ENCODE measurements around the gene WDR70. TPM values are rescaled to one million over a fixed set of nuclear protein-coding genes. Genes with fewer than 3 reads are reported as not detected.

The WDR70 gene
- total and polyA plus RNA-seq, 2 of the 8 experiments (the other 6 are each of a cell fraction or from before 2014, with no cell fraction given) = 10.6 to 37.4 TPM

DNA sequence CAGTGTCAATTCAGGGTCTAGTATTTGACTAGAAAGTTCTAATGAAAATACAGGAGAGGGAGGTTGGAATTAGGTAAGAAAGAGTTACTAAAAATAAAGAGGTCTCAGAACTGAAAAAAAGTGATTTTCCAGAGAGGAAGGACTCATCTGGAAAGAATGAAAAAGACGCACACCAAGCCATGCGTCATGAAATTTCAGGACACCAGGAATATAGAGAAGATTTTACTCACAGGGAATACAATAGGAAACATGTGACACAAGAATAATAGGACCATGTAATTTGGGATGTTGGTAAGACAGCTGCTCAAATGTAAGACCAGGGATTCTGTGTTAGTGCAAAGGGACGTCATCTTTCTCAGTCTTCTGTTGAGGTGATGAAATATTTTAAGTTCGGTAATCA, 236.1 kb downstream of the WDR70 start:
- H3K9ac ChIP-seq (replicated peaks in 1 of 4; ENCODE audit: extremely low read depth in 1 of 4, low read depth in 3 of 4, low read length in 3 of 4) = no peak overlapping the region
- H2BK120ac ChIP-seq (replicated peaks; ENCODE audit: low read depth, low read length) = no peak overlapping the region
- H2AK5ac ChIP-seq (ENCODE audit: low read depth, low read length) = no peak overlapping the region
- no peak overlapping the region for H3K18ac ChIP-seq (ENCODE audit: extremely low read depth, low read length)
- no peak overlapping the region for H3K4me3 ChIP-seq (ENCODE audit: extremely low read depth in 1 of 4, insufficient read depth in 2 of 4, low read depth in 3 of 4, low read length in 4 of 4)
- no peak overlapping the region for H3K14ac ChIP-seq (ENCODE audit: insufficient read length)
- no peak overlapping the region for H4K91ac ChIP-seq (replicated peaks; ENCODE audit: insufficient read length, low read length)
- H2BK12ac ChIP-seq (ENCODE audit: low read depth, low read length) = no peak overlapping the region
- no peaks in the 10 kb centered on the region for H3K4me1 ChIP-seq (replicated peaks in 1 of 4; ENCODE audit: control insufficient read depth in 3 of 4, insufficient read depth in 4 of 4, low read length in 3 of 4)
- no peak overlapping the region for H3K4me2 ChIP-seq (ENCODE audit: insufficient read depth in 1 of 2, low read depth in 2 of 2, low read length in 2 of 2)
- H2BK20ac ChIP-seq (ENCODE audit: low read length) = no peak overlapping the region
- no peaks in the 10 kb centered on the region for H3K23me2 ChIP-seq (ENCODE audit: low read depth, low read length)
- H3K79me2 ChIP-seq (ENCODE audit: control insufficient read depth in 1 of 2, insufficient read depth in 2 of 2, low read length in 2 of 2) = no peaks in the 10 kb centered on the region
- H2AFZ ChIP-seq (ENCODE audit: low read length) = no peak overlapping the region
- no peak overlapping the region for H3K27ac ChIP-seq (ENCODE audit: low read depth, low read length)
- H4K20me1 ChIP-seq (replicated peaks in 1 of 2; ENCODE audit: control insufficient read depth in 1 of 2, insufficient read depth in 2 of 2, low read length in 2 of 2) = no peaks in the 10 kb centered on the region
- H4K5ac ChIP-seq (ENCODE audit: insufficient read length, low read depth, low read length) = no peak overlapping the region
- DNase-seq (ENCODE audit: low read depth in 1 of 2, low spot score in 2 of 2) = no peak
- H3K4ac ChIP-seq (replicated peaks; ENCODE audit: insufficient read length, low read depth, low read length) = no peak overlapping the region
- ChIA-PET CTCF (ENCODE audit: partially characterized antibody) (no interaction called here), POLR2A (ENCODE audit: partially characterized antibody) (no interaction called here)
- no peak for FAIRE-seq
- H4K8ac ChIP-seq (ENCODE audit: extremely low read depth, insufficient read depth, low read length) = no peak overlapping the region
- no peaks in the 10 kb centered on the region for H3K27me3 ChIP-seq (replicated peaks in 1 of 4; ENCODE audit: control insufficient read depth in 3 of 4, extremely low read depth in 1 of 4, insufficient read depth in 3 of 4, low read length in 3 of 4)
- H3K9me3 ChIP-seq (ENCODE audit: insufficient read depth in 2 of 2, low read depth in 1 of 2, low read length in 1 of 2) = no peaks in the 10 kb centered on the region
- no peak for TF ChIP-seq NANOG (IDR thresholded peaks at IDR 0.05; ENCODE audit: insufficient read depth, low read depth, low read length, poor library complexity, severe bottlenecking)
- TF ChIP-seq GTF2F1 (IDR thresholded peaks at IDR 0.05; ENCODE audit: borderline replicate concordance, low read depth, low read length) = no peak
- no peak for TF ChIP-seq POLR2A (IDR thresholded peaks at IDR 0.05; ENCODE audit: control extremely low read depth in 1 of 2, low read depth in 2 of 2, low read length in 2 of 2)
- TF ChIP-seq RAD21 (IDR thresholded peaks at IDR 0.05 in 1 of 2, conservative IDR thresholded peaks at IDR 0.05 in 1 of 2; ENCODE audit: low read depth in 2 of 2, low read length in 2 of 2) = no peak
- no peak for TF ChIP-seq YY1 (IDR thresholded peaks at IDR 0.05; ENCODE audit: low read depth, low read length)
- no peak for TF ChIP-seq SIRT6 (IDR thresholded peaks at IDR 0.05; ENCODE audit: low read length)
- no peak for TF ChIP-seq SRF (IDR thresholded peaks at IDR 0.05; ENCODE audit: low read depth, low read length)
- TF ChIP-seq SIX5 (IDR thresholded peaks at IDR 0.05; ENCODE audit: low read depth, low read length) = no peak
- TF ChIP-seq SIN3A (conservative IDR thresholded peaks at IDR 0.05 in 1 of 2, IDR thresholded peaks at IDR 0.05 in 1 of 2; ENCODE audit: low read depth in 1 of 2, low read length in 2 of 2) = no peak
- no peak overlapping the region for H3K23ac ChIP-seq (ENCODE audit: insufficient read length)
- H3K79me1 ChIP-seq (ENCODE audit: low read depth, low read length) = no peaks in the 10 kb centered on the region
- H2BK15ac ChIP-seq (ENCODE audit: low read length) = no peak overlapping the region
- no peak overlapping the region for H3K56ac ChIP-seq (replicated peaks; ENCODE audit: insufficient read length, low read depth, low read length)
- WGBS, 2 experiments (ENCODE audit: extremely low coverage in 1 of 2, insufficient coverage in 1 of 2, insufficient read length in 1 of 2, insufficient replicate concordance in 2 of 2, low coverage in 1 of 2, low lambda C conversion rate in 2 of 2, missing lambda C conversion rate in 1 of 2) = 90% methylated on average over 4 of the region's 4 CpGs; no CpG with 5 or more reads in 1 of the 2 experiments
- no peak overlapping the region for H2BK5ac ChIP-seq (ENCODE audit: low read depth, low read length)
- H3K36me3 ChIP-seq (ENCODE audit: control insufficient read depth in 2 of 4, insufficient read depth in 4 of 4, low read length in 3 of 4) = no peaks in the 10 kb centered on the region
